ENCODE measurements around the gene HERC6.
"Not testable (repeated sequence)": the region's sequence is repeated elsewhere in the genome, so short reads cannot be mapped to it uniquely, and the experiment has no call there.

The HERC6 gene

DNA sequence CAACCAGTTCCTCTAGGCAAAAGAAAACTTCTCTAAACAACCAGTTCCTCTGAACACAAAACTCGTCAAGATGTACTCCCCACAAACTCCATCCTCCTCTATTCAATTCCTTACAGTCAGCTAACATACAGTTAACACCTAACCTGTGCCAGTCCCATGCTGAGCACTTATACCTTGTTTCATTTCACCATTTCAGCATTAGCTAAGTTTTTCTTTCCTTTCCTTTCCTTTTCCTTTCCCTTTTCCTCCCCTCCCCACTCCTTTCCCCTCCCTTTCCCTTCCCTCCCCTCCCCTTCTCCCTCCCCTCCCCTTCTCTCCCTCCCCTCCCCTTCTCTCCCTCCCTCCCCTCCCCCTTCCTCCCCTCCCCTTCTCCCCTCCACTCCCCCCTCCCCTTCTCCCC is 13.1 kb downstream of the HERC6 start:
- DNase-seq = no peak

GRCh38 chr4:88396681-88397080 is 18.0 kb downstream of the HERC6 start:
- DNase-seq = no peak

- no peak for DNase-seq
Measured at GRCh38 chr4:88398381-88398780, 19.7 kb downstream of the HERC6 start.

GRCh38 chr4:88409206-88409605 is 30.6 kb downstream of the HERC6 start:
- no peak for DNase-seq

DNA sequence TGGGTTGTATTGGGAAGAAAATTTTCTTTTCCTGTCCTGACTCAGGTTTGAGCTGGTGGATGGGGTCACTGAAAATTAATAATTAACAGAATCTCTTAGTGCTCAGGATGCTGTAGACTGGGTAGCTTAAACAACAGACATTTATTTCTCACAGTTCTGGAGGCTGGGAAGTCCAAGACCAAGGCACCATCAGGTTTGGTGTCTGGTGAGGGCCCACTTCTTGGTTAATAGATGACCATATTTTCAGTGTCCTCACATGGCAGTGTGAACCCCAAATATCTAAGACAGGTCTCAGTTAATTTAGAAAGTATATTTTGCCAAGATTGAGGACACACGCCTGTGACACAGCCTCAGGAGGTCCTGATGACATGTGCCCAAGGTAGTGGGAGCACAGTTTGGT is 31.1 kb downstream of the HERC6 start:
- DNase-seq = no peak

DNA sequence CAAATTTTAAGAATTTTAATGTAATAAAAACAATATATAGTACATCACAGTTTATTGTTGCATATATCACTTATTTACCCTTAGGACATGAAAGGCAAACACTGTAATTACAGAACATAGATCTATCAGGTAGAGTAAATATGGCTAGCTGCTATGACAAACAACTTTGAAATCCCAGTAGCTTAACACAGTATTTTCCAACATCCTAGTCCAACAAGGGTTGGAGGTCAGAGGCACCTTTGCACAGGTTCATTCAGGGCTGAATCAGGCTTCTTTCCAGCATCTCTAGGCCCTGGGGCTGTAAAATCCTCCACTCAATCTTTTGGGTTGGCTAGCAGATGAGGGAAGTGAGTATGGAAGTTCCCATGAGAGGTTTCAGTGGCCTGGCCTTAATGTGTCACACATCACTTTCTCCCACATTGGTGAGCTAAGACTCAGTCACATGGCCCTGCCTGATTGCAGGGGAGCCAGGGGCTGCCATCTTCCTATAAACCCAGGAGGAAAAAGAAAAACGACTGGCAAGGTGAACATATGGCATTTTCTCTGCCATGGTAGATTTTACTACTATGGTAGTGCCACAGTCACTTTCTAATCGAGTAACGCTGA is 32.9 kb downstream of the HERC6 start:
- DNase-seq = no peak

GRCh38 chr4:88413801-88414200 is 35.1 kb downstream of the HERC6 start:
- DNase-seq = no peak

DNA sequence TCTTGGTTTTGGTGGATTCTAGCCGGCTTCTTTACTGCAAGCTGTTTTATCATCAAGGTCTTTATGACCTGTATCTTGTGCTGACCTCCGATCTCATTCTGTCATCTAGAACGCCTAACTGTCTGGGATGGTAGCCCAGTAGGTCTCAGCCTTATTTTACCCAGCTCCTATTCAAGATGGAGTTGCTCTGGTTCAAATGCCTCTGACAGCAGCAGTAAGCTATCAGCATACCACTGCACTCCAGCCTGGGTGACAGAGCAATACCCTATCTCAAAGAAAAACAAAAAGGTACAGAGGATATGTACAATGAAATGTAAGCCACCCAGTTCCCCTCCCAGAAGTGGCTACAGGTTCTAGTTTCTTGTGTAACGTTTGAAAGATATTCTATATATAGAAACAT is 36.1 kb downstream of the HERC6 start:
- DNase-seq = no peak

- DNase-seq = no peak
Measured at GRCh38 chr4:88415982-88416381, 37.3 kb downstream of the HERC6 start.

- DNase-seq = no peak
Measured at GRCh38 chr4:88418411-88418810, 39.8 kb downstream of the HERC6 start.

DNA sequence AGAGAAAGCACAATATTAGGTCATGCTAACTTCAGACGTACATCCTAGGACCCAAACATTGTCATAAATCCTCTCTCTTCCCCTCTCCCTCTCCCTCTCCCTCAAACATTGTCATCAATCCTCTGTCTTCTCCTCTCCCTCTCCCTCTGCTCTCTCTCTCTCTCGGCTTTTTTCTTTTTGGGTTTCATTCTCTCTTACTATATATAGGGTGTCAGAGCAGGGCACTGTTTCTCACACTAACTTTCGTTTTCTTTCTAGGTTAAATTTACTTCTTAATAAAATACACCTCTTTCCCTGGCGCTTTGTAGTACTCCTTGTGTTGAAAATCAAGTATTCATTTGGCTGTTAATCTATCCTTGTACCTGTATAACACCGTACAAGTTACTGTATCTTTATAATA is 41.2 kb downstream of the HERC6 start:
- DNase-seq = no peak

- no peak for DNase-seq
Measured at GRCh38 chr4:88420844-88421243, 42.2 kb downstream of the HERC6 start.

GRCh38 chr4:88422403-88422802 is 43.8 kb downstream of the HERC6 start:
- DNase-seq = no peak

GRCh38 chr4:88429401-88429800 is 50.7 kb downstream of the HERC6 start:
- no peak for DNase-seq

DNA sequence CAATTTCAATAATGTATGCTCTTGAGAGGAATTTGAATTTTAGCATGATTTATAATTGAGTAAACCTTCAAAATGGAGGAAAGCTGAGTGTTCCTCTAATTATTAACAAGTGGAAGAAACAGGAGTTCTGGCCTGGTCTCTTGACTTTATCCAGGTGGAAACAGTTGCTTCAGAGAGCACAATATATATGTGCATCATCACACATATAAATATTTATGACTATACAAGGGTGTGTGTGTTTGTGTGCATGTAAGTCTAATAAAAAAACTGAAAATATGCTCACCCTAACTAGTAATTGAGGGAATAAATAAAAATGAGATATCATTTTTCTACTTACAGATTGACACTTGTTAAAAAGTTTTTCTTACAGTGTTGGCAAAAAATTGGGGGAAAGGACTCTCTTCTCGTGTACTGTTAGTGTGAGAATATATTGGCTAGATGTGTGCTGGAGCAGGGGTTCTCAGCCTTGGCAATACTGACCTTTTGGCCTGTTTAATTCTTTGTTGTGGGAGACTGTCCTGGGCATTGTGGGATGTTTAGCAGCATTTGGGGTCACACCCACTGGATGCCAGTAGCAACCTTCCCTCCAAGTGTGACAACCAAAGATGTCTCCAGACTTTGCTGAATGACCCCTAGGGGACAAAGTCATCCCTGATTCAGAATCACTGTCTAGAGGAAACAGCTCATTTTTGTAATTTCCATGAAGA is 57.5 kb downstream of the HERC6 start:
- DNase-seq = no peak

DNA sequence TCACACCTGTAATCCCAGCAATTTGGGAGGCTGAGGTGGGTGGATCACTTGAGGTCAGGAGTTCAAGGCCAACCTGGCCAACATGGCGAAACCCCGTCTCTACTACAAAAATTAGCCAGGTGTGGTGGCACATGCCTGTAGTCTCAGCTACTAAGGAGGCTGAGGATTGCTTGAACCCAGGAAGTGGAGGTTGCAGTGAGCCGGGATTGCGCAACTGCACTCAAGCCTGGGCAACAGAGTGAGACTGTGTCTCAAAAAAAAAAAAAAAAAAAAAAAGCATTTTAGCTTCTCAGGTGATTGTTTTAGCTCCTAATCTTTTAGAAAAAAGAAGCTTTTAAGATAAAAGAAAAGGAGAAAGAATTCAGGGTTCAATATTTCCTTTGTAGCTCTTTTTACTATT is 59.2 kb downstream of the HERC6 start:
- not testable (repeated sequence) for DNase-seq

GRCh38 chr4:88439161-88439760 is 60.6 kb downstream of the HERC6 start:
- DNase-seq = no peak

- DNase-seq = no peak
Measured at GRCh38 chr4:88440146-88440545, 61.5 kb downstream of the HERC6 start.

- DNase-seq = no peak
Measured at GRCh38 chr4:88441696-88442095, 63.0 kb downstream of the HERC6 start.

DNA sequence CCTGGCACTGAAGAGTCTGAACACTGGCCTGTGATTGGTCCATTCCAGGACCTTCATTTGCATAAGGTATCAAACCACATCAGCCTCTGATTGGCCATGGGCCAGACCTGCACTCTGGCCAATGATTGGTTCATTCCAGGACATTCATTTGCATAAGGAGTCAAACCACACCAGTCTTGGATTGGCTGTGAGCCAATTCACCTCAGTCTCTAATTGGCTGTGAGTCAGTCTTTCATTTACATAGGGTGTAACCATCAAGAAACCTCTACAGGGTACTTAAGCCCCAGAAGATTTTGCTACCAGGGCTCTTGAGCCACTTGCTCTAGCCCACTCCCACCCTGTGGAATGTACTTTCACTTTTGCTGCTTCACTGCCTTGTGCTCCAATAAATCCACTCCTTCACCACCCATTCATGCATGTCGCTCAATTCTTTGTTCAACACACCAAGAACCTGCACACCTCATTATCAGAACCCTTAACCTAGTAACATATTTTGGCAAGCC is 64.1 kb downstream of the HERC6 start:
- no peak for DNase-seq

- DNase-seq = no peak
Measured at GRCh38 chr4:88443486-88443885, 64.8 kb downstream of the HERC6 start.

DNA sequence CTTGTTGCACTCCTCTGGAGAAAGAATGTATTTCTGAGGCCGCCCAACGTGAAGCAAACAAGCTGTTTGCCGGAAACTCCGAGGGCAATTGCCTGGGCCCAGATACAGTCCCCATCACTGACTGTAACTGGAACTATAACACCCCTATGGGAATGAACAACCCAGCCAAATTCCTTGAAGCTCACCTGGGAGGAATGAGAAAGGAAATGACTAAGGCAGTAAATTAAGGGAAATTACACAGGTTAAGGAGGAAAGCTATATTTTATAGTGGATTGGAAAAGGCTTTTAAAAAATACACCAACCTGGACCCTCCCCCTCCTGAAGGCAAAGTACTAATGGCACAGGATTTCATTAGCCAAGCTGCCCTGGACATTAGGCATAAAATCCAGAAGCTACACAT is 66.6 kb downstream of the HERC6 start:
- no peak for DNase-seq

- DNase-seq = no peak
Measured at GRCh38 chr4:88446124-88446523, 67.5 kb downstream of the HERC6 start.

GRCh38 chr4:88447371-88448095 is 68.9 kb downstream of the HERC6 start:
- DNase-seq = no peak
